ENCODE data around the gene RASGRP2. TPM values are rescaled to one million over a fixed set of nuclear protein-coding genes. Genes with fewer than 3 reads are reported as not detected.
A peak's percentile ranks its signal among the peaks of the same experiment; 100 is the strongest.

RASGRP2 gene
- 24.0 and 26.9 TPM in 2 replicates for total RNA-seq (2021)
- long read RNA-seq, partial matches to known transcripts: 9 of 18 reads
- long read RNA-seq, other reads (novel, unspliced or antisense): 6 of 18 reads

DNA sequence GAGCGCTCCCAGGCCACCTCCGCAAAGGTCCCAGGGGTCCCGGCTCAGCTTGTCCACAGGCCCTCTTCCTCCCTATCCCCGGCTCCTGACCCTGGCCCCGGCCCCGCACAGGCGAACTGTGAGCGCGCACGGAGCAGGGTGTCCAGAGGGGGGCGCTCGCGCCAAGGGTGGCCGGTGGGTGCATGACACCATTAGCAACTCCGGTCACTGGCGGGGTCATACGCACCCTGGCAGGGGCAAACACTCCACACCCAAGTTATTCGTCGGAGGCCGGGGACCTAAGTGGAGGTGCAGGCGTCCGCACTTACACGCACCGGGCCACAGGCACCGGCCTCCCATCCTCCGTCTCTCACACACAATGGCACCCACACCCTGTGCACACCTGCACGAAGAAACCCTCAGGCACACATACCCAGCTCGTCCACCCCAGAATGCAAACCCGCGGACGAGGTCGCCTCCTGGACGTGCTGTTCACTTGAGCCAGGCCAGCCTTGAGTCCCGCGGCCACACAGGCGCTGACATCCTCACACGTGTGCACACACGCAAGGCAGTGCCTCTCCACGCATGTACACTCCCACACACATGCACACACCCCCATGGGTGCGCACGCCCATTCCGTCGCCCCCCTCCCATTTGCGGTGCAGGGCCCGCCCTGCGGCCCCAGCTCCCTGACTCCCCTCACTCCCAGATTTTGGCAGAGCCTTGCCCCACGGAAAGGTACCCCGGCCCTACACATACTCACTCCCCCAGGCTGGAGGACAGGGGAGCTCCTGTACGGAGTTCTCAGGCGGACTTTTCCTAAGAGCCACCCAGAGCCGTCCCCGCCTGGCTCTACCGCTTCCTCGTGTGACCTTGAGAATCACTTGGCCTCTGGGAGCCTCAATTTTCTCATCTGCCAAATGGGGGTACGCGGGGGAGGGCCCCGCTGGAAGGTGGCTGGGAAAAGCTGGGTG, at the start of gene RASGRP2:
RASGRP2 (minus strand) TSS at position 552 of the 953 bp plus-strand sequence. CDS start 1,276 bp downstream, outside the sequence.
- Histone ChIP-seq H2BK12ac (ENCODE audit: insufficient read length, low read depth, low read length) (no peak within 1 kb of the TSS), H2AFZ (ENCODE audit: low read length) (no peak within 1 kb of the TSS), H2AK5ac (ENCODE audit: insufficient read length, low read length) (no peak within 1 kb of the TSS), H4K91ac (ENCODE audit: insufficient read length, low read depth, low read length) (no peak within 1 kb of the TSS), H3K27me3 (ENCODE audit: insufficient read depth, low read length) (peaks cover 1% of the 10 kb centered on the region; the same call in 1 of the 2 replicates), H3K23ac (ENCODE audit: insufficient read length, low read depth, low read length) (no peak within 1 kb of the TSS), H3T11ph (ENCODE audit: low read length) (no peak within 1 kb of the TSS), H3K27ac (ENCODE audit: insufficient read length, low read depth, low read length) (no peak within 1 kb of the TSS), H3K23me2 (ENCODE audit: insufficient read length, low read depth, low read length, poor library complexity, severe bottlenecking) (peaks cover 43% of the 10 kb centered on the region), H3K4me2 (ENCODE audit: insufficient read depth, insufficient read length, low read length) (peak within 1 kb of the TSS; percentile 91), H3K14ac (ENCODE audit: insufficient read depth, low read length) (no peak within 1 kb of the TSS; the same call in 1 of the 2 replicates), H3K4me1 (ENCODE audit: insufficient read depth, low read length) (no peaks in the 10 kb centered on the region; the same call in 1 of the 2 replicates), H4K5ac (ENCODE audit: insufficient read length, low read depth, low read length) (no peak within 1 kb of the TSS), H2BK15ac (ENCODE audit: low read depth, low read length) (no peak within 1 kb of the TSS), H3K9ac (ENCODE audit: extremely low read depth, insufficient read length, low read length) (no peak within 1 kb of the TSS), H3K4ac (ENCODE audit: low read depth, low read length) (no peak within 1 kb of the TSS), H3K56ac (ENCODE audit: insufficient read length, low read depth, low read length) (no peak within 1 kb of the TSS), H3K79me1 (ENCODE audit: insufficient read depth, low read depth, low read length, poor library complexity, severe bottlenecking) (no peaks in the 10 kb centered on the region), H2BK20ac (ENCODE audit: low read depth, low read length, poor library complexity, severe bottlenecking) (no peak within 1 kb of the TSS), H3K9me3 (ENCODE audit: control insufficient read depth, low read depth, low read length) (no peaks in the 10 kb centered on the region), H4K20me1 (ENCODE audit: control insufficient read depth, insufficient read depth, insufficient read length) (no peaks in the 10 kb centered on the region), H3K18ac (ENCODE audit: insufficient read length, low read depth, low read length) (peak within 1 kb of the TSS; percentile 13), H3K79me2 (ENCODE audit: insufficient read depth, low read length) (no peaks in the 10 kb centered on the region), H4K8ac (replicated peaks; ENCODE audit: insufficient read length, low read depth, low read length) (no peak within 1 kb of the TSS), H2BK120ac (ENCODE audit: low read depth, low read length, poor library complexity, severe bottlenecking) (no peak within 1 kb of the TSS), H2BK5ac (ENCODE audit: insufficient read length, low read length) (no peak within 1 kb of the TSS)
- no CpG with 5 or more reads among the region's 57 CpGs for WGBS (ENCODE audit: extremely low coverage, insufficient read length, low lambda C conversion rate)
- peak within 1 kb of the TSS; percentile 66 to 80 for H3K4me3 Mint-ChIP-seq
- TF ChIP-seq, protein P1, sequence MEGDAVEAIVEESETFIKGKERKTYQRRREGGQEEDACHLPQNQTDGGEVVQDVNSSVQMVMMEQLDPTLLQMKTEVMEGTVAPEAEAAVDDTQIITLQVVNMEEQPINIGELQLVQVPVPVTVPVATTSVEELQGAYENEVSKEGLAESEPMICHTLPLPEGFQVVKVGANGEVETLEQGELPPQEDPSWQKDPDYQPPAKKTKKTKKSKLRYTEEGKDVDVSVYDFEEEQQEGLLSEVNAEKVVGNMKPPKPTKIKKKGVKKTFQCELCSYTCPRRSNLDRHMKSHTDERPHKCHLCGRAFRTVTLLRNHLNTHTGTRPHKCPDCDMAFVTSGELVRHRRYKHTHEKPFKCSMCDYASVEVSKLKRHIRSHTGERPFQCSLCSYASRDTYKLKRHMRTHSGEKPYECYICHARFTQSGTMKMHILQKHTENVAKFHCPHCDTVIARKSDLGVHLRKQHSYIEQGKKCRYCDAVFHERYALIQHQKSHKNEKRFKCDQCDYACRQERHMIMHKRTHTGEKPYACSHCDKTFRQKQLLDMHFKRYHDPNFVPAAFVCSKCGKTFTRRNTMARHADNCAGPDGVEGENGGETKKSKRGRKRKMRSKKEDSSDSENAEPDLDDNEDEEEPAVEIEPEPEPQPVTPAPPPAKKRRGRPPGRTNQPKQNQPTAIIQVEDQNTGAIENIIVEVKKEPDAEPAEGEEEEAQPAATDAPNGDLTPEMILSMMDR (conservative IDR thresholded peaks at IDR 0.05): peak; percentile 84
- peaks cover 0 to 6% (median 0%) of the 10 kb centered on the region in 3 experiments; a peak in 1 of 7 replicates for H3K36me3 Mint-ChIP-seq (ENCODE audit: insufficient read depth in 1 of 3, low read depth in 3 of 3)
- H3K27me3 Mint-ChIP-seq (ENCODE audit: low read depth): peaks cover 57% of the 10 kb centered on the region
- DNase-seq: peak; percentile 85
- H3K4me1 Mint-ChIP-seq: peaks cover 40 to 42% of the 10 kb centered on the region in 2 experiments
- no peak within 1 kb of the TSS for H3K27ac Mint-ChIP-seq
- no peaks in the 10 kb centered on the region for H3K9me3 Mint-ChIP-seq
